ENCODE measurements around the gene ITPR2. TPM values are rescaled to one million over a fixed set of nuclear protein-coding genes. Genes with fewer than 3 reads are reported as not detected.
"Not testable (repeated sequence)": the region's sequence is repeated elsewhere in the genome, so short reads cannot be mapped to it uniquely, and the experiment has no call there.

ITPR2 gene
- total RNA-seq, 6 experiments from 2014 or later, result 6.9 to 8.4 (median 7.6) TPM

DNA sequence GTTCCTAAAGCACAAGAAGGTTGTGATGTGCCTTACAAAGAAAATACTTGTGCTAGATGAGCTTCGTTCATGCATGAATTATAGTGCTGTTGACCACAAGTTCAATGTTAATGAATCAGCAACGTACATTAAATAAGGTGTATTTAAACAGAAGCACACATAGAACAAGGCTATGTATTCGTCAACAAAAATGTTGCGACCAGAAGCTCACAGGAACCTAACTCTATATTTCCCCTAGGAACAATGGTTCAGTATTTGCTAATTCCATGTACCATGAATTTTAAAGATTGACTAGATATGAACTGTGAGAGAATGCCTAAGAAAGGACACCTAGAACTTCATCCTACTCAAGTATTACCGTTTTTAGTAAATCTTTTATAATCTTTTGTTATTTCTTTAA, 149.6 kb downstream of the ITPR2 start:
- Mint-ChIP-seq H3K27ac (no peak overlapping the region), H3K36me3 (ENCODE audit: low read depth) (peaks cover 13% of the 10 kb centered on the region; the same call in 1 of the 2 replicates), H3K4me3 (no peak overlapping the region), H3K4me1 (ENCODE audit: low read depth) (peaks cover 32% of the 10 kb centered on the region), H3K9me3 (peaks cover 4% of the 10 kb centered on the region; the same call in 1 of the 2 replicates), H3K27me3 (ENCODE audit: insufficient read depth) (no peaks in the 10 kb centered on the region; the same call in 1 of the 2 replicates)
- TF ChIP-seq, protein P1, sequence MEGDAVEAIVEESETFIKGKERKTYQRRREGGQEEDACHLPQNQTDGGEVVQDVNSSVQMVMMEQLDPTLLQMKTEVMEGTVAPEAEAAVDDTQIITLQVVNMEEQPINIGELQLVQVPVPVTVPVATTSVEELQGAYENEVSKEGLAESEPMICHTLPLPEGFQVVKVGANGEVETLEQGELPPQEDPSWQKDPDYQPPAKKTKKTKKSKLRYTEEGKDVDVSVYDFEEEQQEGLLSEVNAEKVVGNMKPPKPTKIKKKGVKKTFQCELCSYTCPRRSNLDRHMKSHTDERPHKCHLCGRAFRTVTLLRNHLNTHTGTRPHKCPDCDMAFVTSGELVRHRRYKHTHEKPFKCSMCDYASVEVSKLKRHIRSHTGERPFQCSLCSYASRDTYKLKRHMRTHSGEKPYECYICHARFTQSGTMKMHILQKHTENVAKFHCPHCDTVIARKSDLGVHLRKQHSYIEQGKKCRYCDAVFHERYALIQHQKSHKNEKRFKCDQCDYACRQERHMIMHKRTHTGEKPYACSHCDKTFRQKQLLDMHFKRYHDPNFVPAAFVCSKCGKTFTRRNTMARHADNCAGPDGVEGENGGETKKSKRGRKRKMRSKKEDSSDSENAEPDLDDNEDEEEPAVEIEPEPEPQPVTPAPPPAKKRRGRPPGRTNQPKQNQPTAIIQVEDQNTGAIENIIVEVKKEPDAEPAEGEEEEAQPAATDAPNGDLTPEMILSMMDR (IDR thresholded peaks at IDR 0.05), result no peak
- DNase-seq, result no peak

DNA sequence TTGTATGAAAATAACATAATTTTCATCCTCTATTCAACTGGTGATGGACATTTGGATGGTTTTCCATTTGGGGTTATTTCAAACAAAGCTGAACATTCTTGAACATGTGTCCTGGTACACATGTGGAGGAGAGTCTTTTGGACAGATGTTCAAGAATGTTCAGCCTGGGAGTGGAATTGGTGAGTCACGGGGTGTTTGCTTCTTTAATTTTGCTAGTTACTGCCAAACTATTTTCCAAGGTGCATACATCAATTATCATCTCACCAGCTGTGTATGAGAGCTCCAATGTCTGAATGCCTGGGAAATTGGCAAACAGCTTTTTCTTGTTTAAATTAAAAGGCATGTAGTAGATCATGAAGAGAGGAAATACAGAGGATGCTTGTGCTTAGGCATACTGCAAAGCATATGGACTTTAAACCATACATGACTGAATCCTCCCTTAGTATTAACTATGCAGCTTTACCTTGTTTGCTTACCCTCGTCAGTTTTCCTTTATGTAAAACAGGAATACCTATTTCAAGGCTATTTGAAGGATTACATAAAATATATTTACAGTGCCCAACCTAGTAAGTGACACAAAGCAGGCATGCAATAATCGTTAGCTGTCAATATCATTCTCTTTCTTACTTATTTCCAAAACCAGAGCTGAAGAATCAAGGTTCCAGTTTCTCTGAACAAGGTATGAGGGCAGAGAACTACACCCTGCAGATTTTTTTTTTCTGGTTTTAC, 152.1 kb downstream of the ITPR2 start:
- Mint-ChIP-seq H3K36me3 (ENCODE audit: low read depth) (peaks cover 13% of the 10 kb centered on the region; the same call in 1 of the 2 replicates), H3K4me1 (ENCODE audit: low read depth) (peaks cover 28% of the 10 kb centered on the region), H3K4me3 (no peak overlapping the region), H3K9me3 (peaks cover 4% of the 10 kb centered on the region; the same call in 1 of the 2 replicates), H3K27me3 (ENCODE audit: insufficient read depth) (no peaks in the 10 kb centered on the region), H3K27ac (no peak overlapping the region)
- TF ChIP-seq, protein P1 (IDR thresholded peaks at IDR 0.05), result no peak
- DNase-seq, result no peak

DNA sequence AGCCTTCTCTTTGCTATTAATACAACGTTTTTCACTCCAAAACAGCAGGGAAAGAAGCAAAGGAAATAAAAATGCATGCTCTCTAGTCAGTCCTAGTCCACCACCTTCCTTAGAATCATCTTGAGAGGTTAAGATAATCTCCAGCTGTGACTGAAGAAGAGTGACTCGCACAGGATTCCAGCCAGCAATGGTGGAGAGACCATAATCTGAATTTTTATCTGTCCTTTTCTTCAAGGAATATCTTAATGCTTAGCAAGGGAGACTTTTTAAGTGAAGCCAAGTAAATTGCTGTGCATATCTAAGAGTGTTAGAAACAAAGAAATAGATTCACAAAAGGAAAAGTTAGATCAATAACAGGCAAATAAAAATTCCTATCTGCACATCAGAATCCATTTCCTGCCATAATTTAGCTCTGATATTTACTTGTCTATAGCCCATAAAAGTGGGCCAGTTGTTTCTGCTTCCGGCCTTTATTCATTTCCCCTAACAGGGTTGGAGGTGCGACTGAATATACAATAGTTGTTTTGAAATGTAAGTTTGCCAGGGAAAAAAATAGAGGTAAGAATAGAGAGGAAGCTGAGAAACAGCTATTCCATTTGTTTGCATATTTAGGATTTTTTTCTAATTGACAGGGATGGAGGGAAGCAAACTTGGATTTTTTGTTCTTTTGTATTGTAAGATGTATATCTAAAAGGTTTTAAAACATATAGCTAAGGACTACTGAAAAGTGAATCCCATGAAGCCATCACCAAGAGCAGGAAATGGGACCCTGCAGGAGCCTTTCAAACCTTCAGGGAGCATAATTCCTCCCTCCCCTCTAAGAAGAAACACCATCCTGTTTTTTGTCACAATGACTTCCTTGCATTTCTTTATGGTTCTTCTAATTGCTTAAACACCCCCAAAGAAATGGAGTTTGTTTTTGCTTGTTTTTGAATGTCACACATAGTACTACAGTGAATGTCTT, 154.0 kb downstream of the ITPR2 start:
- peaks cover 12% of the 10 kb centered on the region; the same call in 1 of the 2 replicates for H3K36me3 Mint-ChIP-seq (ENCODE audit: low read depth)
- H3K27me3 Mint-ChIP-seq (ENCODE audit: insufficient read depth), result no peaks in the 10 kb centered on the region
- H3K4me1 Mint-ChIP-seq (ENCODE audit: low read depth), result peaks cover 28% of the 10 kb centered on the region
- peaks cover 4% of the 10 kb centered on the region; the same call in 1 of the 2 replicates for H3K9me3 Mint-ChIP-seq
- DNase-seq, result peak; percentile 5
- H3K27ac Mint-ChIP-seq, result no peak overlapping the region
- TF ChIP-seq, protein P1 (IDR thresholded peaks at IDR 0.05), result no peak
- no peak overlapping the region for H3K4me3 Mint-ChIP-seq

DNA sequence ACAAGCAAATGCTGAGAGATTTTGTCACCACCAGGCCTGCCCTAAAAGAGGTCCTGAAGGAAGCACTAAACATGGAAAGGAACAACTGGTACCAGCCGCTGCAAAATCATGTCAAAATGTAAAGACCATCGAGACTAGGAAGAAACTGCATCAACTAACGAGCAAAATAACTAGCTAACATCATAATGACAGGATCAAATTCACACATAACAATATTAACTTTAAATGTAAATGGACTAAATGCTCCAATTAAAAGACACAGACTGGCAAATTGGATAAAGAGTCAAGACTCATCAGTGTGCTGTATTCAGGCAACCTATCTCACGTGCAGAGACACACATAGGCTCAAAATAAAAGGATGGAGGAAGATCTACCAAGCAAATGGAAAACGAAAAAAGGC, 161.5 kb downstream of the ITPR2 start:
- H3K36me3 Mint-ChIP-seq (ENCODE audit: low read depth); H3K4me3 Mint-ChIP-seq; H3K9me3 Mint-ChIP-seq; DNase-seq; H3K4me1 Mint-ChIP-seq (ENCODE audit: low read depth); H3K27me3 Mint-ChIP-seq (ENCODE audit: insufficient read depth); H3K27ac Mint-ChIP-seq: not testable (repeated sequence)

DNA sequence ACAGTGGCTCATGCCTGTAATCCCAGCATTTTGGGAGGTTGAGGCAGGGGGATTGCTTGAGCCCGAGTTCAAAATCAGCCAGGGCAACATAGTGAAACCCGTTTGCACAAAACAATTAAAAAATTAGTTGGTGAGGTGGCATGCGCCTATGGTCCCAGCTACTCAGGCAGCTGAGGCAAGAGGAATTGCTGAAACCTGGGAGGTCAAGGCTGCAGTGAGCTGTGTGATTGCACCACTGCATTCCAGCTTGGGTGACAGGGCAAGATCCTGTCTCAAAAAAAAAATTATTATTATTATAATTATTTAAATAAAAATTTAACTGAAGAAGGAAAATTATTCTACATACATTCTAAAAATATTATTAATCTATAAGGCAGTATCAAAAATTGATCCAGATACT, 164.1 kb downstream of the ITPR2 start:
- Mint-ChIP-seq H3K27me3 (ENCODE audit: insufficient read depth) (no peaks in the 10 kb centered on the region), H3K36me3 (ENCODE audit: low read depth) (peaks cover 5% of the 10 kb centered on the region), H3K27ac (no peak overlapping the region), H3K9me3 (peaks cover 4% of the 10 kb centered on the region), H3K4me3 (no peak overlapping the region), H3K4me1 (ENCODE audit: low read depth) (peaks cover 12% of the 10 kb centered on the region)
- TF ChIP-seq, protein P1 (IDR thresholded peaks at IDR 0.05), result no peak
- no peak for DNase-seq

Data from HFFc6 (cell line).